GM18909 (cell line): ENCODE data around the gene WIPF3.

ENCODE experiments used
- ATAC-seq: cut with Tn5 transposase; IDR thresholded peaks from one replicate; pipeline ENCODE4 v1.9.1; 2021; ENCODE audit warnings: mild to moderate bottlenecking; ENCODE audit not compliant: unreplicated experiment, poor library complexity

Gene WIPF3, protein sequence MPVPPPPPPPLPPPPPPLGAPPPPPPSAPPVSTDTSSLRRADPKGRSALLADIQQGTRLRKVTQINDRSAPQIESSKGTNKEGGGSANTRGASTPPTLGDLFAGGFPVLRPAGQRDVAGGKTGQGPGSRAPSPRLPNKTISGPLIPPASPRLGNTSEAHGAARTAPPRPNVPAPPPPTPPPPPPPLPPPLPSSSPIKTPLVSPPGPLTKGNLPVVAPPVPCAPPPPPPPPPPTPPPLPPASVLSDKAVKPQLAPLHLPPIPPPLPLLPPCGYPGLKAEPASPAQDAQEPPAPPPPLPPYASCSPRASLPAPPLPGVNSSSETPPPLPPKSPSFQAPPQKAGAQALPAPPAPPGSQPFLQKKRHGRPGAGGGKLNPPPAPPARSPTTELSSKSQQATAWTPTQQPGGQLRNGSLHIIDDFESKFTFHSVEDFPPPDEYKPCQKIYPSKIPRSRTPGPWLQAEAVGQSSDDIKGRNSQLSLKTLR

DNA sequence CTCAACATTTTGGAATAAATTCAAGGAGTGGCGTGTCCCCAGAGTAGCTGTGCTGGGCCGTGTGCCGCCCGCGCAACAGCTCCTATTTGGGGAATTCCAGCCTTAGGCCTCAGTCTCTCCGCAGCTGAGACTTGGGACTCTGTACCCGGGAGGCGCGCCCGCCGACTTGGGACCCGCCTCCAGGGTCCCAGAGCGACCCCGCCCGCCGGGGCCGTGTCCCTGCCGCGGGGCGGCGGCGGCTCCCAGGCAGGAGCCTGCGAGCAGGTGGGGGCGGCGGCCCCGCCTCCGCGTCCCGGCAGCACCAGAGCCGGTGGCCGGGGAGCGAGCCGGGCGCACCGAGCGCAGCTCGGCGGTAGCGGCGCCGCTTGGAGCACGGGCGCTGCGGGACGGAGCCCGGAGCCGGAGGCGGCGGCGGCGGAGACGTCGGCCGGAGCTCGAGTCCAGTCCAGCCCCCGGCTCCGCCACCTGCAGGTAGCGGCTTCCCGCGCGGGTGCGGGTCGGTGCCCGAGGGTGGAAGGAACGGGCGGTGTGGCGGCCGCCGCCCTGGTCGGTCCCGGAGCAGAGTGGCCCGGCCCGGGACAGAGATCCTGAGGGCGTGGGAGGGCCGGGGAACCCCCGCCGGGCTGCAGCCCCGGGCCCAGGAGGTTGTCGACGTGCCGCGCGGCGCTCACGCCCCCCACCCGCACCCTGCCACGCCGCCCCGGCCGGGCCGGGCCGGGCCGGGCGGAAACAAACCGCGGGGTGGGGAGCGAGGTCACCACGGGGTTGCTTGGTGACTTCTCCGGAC, at the start of gene WIPF3:
Gene WIPF3 (plus strand): TSS at position 301 of the 787 bp plus-strand sequence. CDS start 28,217 bp downstream, outside the sequence.
- ATAC-seq = no peak

DNA sequence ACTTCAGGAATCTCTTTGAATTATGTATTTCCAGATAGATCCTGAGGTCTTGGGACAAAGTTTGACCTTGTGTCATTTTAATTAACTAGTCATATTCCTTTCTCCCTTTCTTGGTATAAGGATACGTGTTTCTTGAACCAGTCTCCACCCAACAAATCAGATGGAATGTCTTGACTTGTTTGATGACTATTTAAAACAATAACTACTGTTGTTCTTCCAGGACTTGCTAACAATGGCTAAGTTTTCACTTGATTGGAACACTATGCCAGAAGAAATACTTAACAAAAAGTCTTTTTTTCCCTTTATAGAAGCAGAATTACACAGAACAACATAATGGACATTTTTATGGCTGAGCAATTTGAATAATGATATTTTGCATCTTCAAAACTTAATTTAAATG, 43.0 kb upstream of the WIPF3 start:
- no peak for ATAC-seq

DNA sequence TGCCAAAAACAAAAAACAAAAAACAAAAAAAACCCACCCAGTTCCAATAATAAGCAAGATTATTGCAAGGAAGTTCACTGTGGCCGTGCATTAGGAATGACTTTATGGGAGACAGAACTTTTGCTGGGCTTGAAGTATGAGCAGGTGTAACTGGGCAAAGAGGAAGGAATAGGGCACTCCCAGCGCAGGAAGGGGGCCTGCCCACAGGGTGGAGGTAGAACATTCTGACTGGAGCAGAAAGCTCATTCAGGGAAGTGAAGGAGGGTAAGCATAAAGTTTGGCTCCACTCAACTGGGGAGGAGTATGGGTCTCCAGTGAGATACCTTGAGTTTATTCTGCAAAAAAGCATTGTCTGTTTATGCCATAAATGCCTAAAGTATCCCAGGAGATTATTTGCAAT, 42.1 kb upstream of the WIPF3 start:
- no peak for ATAC-seq

DNA sequence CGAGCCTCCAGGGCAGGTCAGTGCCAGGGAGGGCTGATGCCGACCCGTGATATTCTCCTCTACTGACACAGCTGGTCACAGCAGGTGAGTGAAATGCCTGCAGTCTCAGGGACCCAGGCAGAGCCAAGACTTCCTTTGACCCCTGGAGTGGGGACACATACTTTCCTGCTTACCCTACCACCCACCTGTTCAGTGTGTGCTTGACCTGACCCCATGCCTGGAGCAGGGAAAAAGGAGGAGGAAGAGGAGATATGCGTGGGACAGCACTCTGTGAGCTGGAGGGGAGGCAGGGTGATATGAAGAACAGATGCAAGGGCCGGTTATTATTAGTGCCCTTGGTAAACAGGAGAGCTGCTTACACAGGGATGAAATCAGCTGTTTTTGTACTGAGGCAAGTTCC, 40.8 kb upstream of the WIPF3 start:
- no peak for ATAC-seq

DNA sequence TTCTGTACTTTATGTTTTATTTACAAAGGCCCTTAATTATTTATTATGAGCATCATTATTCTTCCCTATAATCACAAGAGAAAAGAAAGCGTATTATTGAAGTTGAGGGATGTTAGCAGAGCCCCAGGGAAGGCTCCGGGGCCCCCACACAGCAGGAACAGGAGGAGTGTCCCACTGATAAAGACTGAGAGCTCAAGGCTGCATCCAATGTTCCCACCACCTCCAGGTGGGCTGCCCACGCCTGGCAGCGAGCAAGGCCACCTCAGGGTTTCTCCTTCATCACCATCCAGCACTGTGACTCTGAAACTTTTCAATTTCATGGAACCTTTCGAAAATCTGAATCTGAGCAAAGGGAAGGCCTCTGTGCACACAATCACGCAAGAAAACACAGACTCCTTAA, 35.9 kb upstream of the WIPF3 start:
- ATAC-seq = no peak

DNA sequence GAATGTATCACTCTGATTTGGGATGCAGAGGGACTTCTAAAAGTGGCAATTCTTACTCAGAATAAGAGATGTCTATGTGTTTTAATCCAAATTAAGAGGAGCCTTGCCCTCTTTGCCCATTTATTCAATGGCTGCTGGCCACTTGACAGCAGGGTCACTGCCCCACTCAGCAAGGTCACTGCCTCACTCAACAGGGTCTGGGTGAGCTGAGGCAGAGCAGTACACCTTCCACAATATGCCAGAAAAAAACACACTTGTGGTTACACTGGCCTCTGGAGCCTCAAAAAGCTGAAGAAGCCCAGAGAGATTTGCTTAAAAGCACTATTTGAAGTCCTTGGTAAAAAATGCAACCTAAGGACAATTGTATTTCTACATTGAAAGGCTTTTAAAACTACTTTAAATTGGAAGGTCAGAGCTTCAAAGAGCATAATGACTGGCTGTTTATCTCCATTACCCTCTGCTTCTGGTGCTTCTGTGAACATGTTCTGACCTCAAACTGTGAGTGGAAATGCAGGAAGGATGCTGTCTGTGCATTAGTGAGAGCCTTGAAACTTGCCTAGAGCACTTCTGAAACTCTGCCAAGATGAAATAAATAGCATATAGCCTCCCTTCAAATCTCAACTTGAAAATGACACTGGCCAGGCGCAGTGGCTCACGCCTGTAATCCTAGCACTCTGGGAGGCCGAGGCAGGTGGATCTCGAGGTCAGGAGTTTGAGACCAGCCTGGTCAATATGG, 35.1 kb upstream of the WIPF3 start:
- no peak for ATAC-seq

DNA sequence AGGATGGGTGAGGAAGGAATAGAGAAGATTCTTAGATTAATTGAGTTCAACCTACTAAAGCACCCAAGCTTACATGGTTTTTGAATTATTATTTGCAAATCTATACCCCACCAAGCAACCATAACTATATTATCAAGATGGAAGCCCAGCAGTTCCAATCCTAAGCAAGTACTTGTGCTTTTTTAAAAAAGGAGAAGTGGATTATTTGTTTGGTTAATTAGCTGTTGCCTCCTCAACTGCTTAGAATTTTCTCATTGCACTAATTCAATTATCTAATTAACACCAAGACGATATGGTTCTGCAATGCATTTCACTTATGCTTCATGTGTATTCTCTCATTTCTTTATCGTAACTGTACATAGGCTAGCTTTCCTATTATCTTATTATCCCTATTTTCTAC, 27.3 kb upstream of the WIPF3 start:
- ATAC-seq = no peak

DNA sequence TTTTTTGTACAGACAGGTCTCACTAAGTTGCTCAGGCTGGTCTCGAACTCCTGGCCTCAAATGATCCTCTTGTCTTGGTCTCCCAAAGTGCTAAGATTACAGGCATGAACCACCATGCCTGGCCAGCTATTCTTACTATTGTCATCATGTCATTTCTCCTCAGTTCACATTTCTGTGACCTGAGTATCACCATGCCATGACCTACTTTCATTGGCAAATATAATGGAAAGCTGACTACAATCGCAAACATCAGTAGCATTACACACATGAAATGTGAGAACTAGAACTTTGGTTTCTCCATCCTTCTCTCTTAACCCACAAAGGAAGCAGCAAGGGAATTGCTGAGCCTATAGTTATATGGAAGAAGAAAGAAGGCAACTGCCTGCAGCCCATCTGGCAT, 26.0 kb upstream of the WIPF3 start:
- ATAC-seq = no peak

DNA sequence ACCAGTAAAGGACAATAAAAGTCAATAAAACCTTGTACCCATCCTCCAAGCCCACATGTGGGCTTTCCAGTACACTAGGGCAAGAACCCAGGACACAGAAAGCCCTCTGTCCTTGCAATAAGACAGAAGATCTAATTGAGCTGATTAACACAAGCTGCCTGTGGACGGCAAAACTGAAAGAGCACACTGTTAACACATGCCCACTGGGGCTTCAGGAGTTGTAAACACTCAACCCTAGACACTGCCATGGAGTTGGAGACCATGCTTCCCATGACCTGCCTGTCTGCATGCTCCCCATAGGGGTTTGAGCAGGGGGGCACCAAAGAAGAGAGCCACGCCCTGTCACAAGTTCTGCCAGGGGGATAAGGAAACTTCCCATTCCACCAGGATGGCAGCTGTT, 22.6 kb upstream of the WIPF3 start:
- ATAC-seq = no peak

DNA sequence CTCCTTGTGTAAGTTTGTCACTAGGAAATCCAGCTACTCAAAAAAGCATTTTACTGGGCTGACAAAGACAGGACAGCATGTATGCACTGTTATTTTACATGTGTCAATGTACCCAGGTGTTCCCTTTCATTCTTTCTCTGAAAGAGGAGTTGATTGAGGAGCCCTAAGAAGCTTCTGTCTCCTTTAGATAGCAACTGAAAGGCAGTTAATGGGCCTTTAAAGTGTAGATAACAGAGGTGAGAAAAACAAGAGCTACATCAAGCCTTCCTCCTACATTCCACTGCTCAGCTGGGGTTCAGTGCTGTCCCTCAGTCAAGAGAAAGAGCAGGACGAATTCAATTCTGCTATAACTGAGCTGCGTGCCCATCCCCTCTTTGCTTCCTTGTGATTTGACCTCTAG, 12.8 kb upstream of the WIPF3 start:
- ATAC-seq = no peak

DNA sequence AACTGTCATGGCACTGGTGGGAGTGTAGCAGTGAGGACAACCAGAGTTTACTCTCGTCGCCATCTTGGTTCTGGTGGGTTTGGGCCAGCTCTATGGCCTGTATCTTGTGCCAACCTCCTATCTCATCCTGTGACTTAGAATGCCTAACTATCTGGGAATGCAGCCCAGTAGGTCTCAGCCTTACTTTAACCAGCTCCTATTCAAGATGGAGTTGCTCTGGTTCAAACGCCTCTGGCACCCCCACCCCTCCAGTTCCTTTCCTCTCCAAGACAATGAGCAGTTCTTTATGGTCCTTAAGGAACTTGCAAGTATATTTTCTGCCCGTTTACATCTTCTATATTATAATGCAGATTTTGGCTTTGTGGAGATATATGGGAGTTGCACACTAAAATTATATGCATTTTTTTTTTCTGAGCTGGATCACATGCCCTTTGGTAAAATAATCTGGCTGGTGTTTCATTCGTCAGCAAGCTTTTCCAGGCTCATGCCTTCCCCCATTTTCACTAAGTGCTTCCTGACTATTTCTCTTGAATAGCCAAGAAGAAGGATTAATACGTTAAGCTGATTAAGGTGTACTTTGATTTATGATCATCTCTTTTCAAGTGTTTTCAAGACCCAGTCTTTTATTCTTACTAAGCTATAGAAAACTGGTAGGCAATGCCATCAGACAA, 11.2 kb upstream of the WIPF3 start:
- ATAC-seq = no peak

DNA sequence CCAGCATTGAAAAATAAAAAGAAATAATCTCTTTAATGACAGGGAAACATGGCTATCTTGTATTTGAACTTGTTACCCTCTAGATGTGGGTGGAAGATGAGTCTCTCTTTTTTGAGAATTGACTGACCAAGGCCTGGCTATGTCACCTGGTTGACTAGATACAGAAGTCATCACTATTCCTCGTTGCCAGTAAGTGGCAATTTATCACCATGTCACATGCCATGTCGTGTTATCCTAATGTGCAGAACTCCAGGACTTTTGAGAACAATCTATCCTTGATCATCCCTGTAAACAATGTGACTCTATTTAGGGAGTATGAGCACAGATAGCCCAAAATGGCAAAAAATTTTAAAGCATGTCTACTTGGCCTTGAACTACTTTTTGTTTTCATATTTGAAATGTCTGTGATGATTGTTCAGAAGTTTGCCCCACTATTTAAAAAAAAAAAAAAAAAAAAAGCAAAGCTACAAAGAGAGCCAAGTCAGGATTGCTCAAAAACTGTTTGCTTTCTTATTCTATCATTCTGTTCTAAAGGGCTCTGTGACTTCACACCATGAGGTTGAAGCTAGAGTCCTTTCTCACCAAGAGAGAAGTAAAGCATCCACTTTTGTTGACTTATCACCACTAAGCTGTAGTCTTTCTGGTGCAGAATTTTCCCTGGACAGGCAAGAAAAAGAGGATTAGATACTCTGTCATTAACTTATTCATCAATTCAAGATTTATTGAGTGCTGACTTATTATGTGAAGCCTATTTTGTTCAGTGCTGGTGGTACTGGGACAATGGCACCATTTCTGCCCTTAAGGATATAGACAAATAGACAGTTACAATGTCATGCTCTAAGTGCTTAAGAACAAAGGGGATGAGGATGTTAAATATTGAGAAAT, 10.4 kb upstream of the WIPF3 start:
- no peak for ATAC-seq

DNA sequence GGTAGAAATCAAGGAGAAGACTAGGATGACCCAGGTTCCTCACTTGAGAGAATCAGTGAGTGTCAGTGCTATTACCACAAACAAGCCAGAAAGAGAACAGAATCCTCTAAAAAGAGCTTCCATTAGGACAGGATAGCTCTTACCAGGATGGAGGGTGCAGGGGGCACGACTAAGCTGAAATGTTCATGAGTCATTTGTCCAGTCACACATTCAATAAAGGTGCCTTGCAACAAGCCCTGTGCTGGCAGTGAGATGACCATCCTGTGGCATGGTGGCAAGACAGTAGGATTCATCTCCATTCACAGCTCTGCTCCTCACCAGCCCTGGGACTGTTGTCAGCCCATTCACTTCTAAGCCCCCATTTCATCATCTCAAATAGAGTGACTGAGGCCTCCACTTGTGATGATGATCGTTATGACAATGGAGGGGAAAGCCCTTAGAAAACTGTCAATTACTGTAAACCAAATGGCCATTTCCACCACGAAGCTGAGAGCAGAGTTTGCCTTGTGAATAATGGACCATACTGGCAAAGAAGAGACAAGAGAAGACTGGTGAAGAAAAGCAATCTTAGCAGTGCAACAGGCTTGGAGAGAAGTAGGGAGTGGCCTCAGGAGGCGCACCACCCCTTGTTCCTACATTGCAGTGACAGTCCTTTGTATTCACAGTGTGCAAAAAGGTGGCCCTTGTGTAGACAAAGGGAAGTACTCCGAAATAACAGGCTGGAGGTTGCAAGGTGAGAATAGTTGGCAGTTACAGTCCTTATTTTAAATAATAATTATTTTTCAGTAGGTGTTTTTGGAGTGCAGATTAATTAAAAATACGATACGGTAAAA, 9.0 kb upstream of the WIPF3 start:
- ATAC-seq = no peak

DNA sequence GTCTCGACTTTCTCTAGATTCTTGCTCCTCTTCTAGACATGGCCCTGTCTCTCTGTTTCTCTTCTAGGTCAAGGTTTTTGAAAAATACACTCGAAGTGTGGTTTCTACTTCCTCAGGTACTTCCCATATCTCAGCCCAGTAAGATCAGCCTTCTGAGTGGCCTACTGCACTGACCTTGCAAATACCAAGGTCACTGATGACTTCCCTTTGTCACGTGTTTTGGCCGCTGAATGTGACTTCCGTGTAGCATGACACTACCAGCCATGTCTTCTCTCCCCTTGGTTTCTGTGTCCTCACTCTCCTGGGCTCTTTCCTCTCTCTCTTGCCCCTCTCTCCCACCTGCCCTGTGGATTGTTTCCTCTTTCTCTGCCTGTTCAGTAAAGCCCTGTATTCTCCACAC, 7.9 kb upstream of the WIPF3 start:
- ATAC-seq = no peak

DNA sequence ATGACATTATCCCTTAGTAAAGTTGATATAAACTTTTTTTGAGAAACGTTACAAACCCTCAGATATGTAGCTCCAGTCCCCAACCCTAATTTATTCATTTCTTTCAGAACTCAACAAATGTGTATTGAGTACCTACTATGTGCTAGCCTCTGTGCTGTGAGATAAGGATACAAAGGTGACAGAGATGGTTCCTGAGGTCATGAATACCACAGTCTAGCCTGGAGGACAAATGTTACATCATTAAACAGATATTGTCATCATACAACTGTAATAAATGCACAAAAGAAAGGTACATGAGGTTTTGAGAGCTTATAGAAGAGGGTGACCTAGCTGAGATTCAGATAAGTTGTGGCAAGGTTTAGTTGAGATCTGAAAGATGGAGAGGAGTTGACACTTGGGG, 4.4 kb upstream of the WIPF3 start:
- no peak for ATAC-seq

DNA sequence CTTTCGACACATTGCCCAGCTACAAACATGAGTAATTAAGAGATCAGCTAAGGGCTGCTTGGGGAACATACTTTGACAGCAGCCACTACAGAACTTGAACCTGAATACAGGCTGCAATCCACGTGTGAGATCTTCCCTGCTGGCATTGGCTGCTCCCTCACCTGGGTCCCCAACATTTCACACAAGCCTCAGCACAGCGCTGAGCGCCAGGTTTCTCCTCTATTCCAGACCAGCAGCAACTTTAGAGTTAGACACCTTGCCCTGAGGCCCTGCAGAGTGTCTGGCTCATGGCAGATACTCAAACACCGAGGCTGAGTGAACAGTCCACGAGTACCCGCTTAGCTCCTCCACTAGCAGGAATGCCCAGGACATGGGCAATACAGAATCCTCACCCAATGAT, 1.3 kb upstream of the WIPF3 start:
- ATAC-seq = no peak

DNA sequence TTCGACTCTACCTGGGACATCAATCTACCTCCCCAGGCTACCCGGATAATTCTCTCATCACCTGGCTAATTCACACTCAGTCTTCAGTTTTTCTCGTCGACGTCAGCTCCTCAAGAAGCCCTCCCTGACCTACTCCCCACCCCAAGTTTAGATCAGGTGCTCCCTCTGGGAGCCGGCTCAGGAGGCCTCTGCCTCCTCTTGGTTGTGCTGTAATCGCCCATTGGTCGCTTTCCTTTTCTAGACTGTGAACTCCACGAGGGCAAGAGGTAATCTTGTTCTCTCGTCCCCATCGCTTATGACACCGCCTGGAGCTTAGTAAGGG, 461 bp upstream of the WIPF3 start:
- ATAC-seq = no peak

DNA sequence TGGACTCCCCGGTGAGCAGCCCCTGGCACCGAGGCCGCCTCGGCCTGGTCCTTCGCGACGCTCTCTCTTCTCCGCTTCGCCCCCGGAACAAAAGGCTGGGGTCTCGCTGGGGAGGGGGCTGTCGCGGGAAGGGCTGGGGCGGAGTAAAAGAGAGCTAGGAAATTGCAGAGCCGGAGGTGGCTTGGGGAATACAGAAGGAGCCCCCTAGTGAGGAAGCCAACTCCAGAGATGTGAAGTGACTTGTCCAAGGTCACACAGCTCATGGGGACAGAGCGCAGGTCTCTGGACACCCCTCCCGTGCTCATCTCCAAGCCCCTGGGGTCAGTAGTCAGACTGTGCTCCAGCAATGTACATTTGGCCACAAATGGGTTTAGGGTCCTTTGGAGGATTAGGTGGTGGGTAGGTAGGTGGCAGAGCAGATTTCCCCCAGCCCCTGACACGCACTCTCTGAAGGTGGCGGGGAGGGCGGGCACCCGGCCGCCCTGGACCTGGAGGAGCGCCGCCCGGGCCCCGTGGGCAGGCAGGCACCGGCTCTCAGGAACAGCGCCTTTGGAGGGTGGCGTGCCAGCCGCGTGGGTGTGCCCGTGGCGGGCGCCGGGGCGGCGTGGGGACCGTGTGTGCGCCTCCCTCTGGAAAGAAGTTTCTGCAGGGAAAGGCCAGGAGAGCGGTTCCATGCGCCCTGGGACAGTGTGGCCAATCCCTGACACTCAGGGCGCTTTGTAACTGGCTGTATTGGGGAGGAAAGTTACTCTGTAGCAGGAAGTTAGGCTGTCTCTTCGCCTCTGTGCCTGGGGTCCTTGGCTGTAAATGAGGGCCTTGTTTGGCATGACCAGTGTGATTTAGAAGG, 910 bp downstream of the WIPF3 start:
- ATAC-seq = no peak
